HL-60 (cell line): ENCODE results near the gene NMT2.

Experiments
- CTCF ChIP-seq: IDR thresholded peaks from one replicate; pipeline ENCODE4 v1.5.1; 2011; ENCODE audit warnings: low read length, control low read depth, inconsistent platforms; ENCODE audit not compliant: insufficient read depth
- POLR2AphosphoS5 ChIP-seq: IDR thresholded peaks from 2 replicates; pipeline ENCODE4 v1.6.1; 2012; ENCODE audit warnings: low read depth
- REST ChIP-seq: IDR thresholded peaks from 2 replicates; pipeline ENCODE4 v1.6.1; 2012; ENCODE audit warnings: low read depth; ENCODE audit not compliant: insufficient replicate concordance

- no peak for TF ChIP-seq CTCF
- no peak for TF ChIP-seq POLR2AphosphoS5
- TF ChIP-seq REST, result no peak
Observed at GRCh38 chr10:15167411-15168290, 842 bp downstream of the NMT2 start.
